ENCODE data around the gene GNA15.

Gene GNA15

GRCh38 chr19:3208317-3209207, 72.7 kb downstream of the GNA15 start:
- DNase-seq (ENCODE audit: low spot score): no peak

- peak; percentile 92 for DNase-seq (ENCODE audit: low spot score)
Measured at GRCh38 chr19:3210347-3211017, 74.6 kb downstream of the GNA15 start.

- DNase-seq (ENCODE audit: low spot score): no peak
Measured at GRCh38 chr19:3211191-3211590, 75.4 kb downstream of the GNA15 start.

GRCh38 chr19:3213159-3213558, 77.3 kb downstream of the GNA15 start:
- DNase-seq (ENCODE audit: low spot score): no peak
